ENCODE measurements around the gene ATMIN. TPM values are rescaled to one million over a fixed set of nuclear protein-coding genes. Genes with fewer than 3 reads are reported as not detected.

Gene ATMIN
- total and polyA plus RNA-seq, 2 donors (not counting 1 experiment from before 2014, with no cell fraction given): 43.8 to 52.8 TPM

DNA sequence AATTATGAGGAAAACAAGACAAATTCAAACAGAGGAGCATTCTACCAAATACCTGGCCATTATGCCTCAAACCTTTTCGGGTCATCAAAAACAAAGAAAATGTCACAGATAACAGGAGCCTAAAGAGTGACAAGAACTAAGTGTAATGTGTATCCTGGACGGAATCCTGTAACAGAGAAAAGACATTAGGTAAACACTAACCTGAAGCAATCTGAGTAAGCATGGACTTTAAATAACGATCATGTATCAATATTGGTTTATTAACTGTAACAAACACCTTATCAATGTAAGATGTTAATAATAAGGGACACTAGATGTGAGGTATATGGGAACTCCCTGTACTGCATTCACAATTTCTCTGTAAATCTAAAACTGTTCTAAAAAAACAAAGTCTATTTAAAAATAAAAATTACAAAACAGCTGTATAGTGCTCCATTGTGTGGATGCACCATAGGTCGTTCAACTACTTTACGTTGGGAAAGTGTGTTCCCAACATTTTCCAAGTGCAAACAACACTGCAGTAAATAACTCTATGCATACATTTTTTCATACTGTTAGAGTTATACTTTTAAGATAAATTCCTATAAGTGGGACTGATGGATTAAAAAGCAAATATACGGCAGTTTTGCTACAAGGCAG is 43.7 kb upstream of the ATMIN start:
- H3K4me3 ChIP-seq (replicated peaks in 1 of 4; ENCODE audit: control extremely low read depth in 1 of 4, insufficient read depth in 1 of 4, low read depth in 3 of 4, low read length in 4 of 4): no peak overlapping the region
- H3K27me3 ChIP-seq (ENCODE audit: control insufficient read depth, insufficient read depth, low read length): no peaks in the 10 kb centered on the region
- H3K4me2 ChIP-seq (ENCODE audit: extremely low read depth, insufficient read depth, low read length): no peak overlapping the region
- H3K79me2 ChIP-seq (ENCODE audit: control insufficient read depth, insufficient read depth, low read length): peaks cover 56% of the 10 kb centered on the region
- no peak for DNase-seq (ENCODE audit: low read depth in 2 of 2)
- TF ChIP-seq EZH2 (IDR thresholded peaks at IDR 0.05; ENCODE audit: low read length, missing control alignments): no peak
- TF ChIP-seq, protein P1, sequence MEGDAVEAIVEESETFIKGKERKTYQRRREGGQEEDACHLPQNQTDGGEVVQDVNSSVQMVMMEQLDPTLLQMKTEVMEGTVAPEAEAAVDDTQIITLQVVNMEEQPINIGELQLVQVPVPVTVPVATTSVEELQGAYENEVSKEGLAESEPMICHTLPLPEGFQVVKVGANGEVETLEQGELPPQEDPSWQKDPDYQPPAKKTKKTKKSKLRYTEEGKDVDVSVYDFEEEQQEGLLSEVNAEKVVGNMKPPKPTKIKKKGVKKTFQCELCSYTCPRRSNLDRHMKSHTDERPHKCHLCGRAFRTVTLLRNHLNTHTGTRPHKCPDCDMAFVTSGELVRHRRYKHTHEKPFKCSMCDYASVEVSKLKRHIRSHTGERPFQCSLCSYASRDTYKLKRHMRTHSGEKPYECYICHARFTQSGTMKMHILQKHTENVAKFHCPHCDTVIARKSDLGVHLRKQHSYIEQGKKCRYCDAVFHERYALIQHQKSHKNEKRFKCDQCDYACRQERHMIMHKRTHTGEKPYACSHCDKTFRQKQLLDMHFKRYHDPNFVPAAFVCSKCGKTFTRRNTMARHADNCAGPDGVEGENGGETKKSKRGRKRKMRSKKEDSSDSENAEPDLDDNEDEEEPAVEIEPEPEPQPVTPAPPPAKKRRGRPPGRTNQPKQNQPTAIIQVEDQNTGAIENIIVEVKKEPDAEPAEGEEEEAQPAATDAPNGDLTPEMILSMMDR (conservative IDR thresholded peaks at IDR 0.05 in 1 of 2, IDR thresholded peaks at IDR 0.05 in 1 of 2; ENCODE audit: low read depth in 1 of 2, low read length in 2 of 2): no peak
- H3K4me1 ChIP-seq (ENCODE audit: control insufficient read depth, extremely low read depth, insufficient read depth, low read length): peaks cover 10% of the 10 kb centered on the region
- no peaks in the 10 kb centered on the region for H4K20me1 ChIP-seq (ENCODE audit: control insufficient read depth, extremely low read depth, insufficient read depth, low read length)
- no peaks in the 10 kb centered on the region for H3K9me3 ChIP-seq (ENCODE audit: control insufficient read depth, insufficient read depth, low read depth, low read length)
- H3K27ac ChIP-seq (ENCODE audit: insufficient read depth, low read length): no peak overlapping the region
- no peak overlapping the region for H2AFZ ChIP-seq (ENCODE audit: low read length)
- H3K36me3 ChIP-seq (ENCODE audit: control insufficient read depth, insufficient read depth, low read length): peaks cover 1% of the 10 kb centered on the region
- H3K9ac ChIP-seq (ENCODE audit: insufficient read depth, low read length): no peak overlapping the region

- DNase-seq (ENCODE audit: low read depth in 2 of 2): no peak
- H3K27me3 ChIP-seq (ENCODE audit: control insufficient read depth, insufficient read depth, low read length): no peaks in the 10 kb centered on the region
- no peak for TF ChIP-seq EZH2 (IDR thresholded peaks at IDR 0.05; ENCODE audit: low read length, missing control alignments)
- TF ChIP-seq, protein P1 (conservative IDR thresholded peaks at IDR 0.05 in 1 of 2, IDR thresholded peaks at IDR 0.05 in 1 of 2; ENCODE audit: low read depth in 1 of 2, low read length in 2 of 2): no peak
- H3K4me1 ChIP-seq (ENCODE audit: control insufficient read depth, extremely low read depth, insufficient read depth, low read length): peaks cover 10% of the 10 kb centered on the region
- H3K79me2 ChIP-seq (ENCODE audit: control insufficient read depth, insufficient read depth, low read length): peaks cover 63% of the 10 kb centered on the region
- H2AFZ ChIP-seq (ENCODE audit: low read length): no peak overlapping the region
- H3K27ac ChIP-seq (ENCODE audit: insufficient read depth, low read length): peak overlapping the region; percentile 62
- peaks cover 1% of the 10 kb centered on the region for H3K36me3 ChIP-seq (ENCODE audit: control insufficient read depth, insufficient read depth, low read length)
- H4K20me1 ChIP-seq (ENCODE audit: control insufficient read depth, extremely low read depth, insufficient read depth, low read length): no peaks in the 10 kb centered on the region
- peak overlapping the region; percentile 54 for H3K4me2 ChIP-seq (ENCODE audit: extremely low read depth, insufficient read depth, low read length)
- peak overlapping the region in 2 of 4 experiments; percentile 11 to 49 for H3K4me3 ChIP-seq (replicated peaks in 1 of 4; ENCODE audit: control extremely low read depth in 1 of 4, insufficient read depth in 1 of 4, low read depth in 3 of 4, low read length in 4 of 4)
- H3K9me3 ChIP-seq (ENCODE audit: control insufficient read depth, insufficient read depth, low read depth, low read length): no peaks in the 10 kb centered on the region
- no peak overlapping the region for H3K9ac ChIP-seq (ENCODE audit: insufficient read depth, low read length)
Measured at GRCh38 chr16:80992676-80993293, 42.9 kb upstream of the ATMIN start.

GRCh38 chr16:80993307-80993706 is 42.3 kb upstream of the ATMIN start:
- TF ChIP-seq, protein P1 (conservative IDR thresholded peaks at IDR 0.05 in 1 of 2, IDR thresholded peaks at IDR 0.05 in 1 of 2; ENCODE audit: low read depth in 1 of 2, low read length in 2 of 2): no peak
- no peak for TF ChIP-seq EZH2 (IDR thresholded peaks at IDR 0.05; ENCODE audit: low read length, missing control alignments)
- H3K9ac ChIP-seq (ENCODE audit: insufficient read depth, low read length): no peak overlapping the region
- peak overlapping the region in 3 of 4 experiments; percentile 11 to 49 (median 15) for H3K4me3 ChIP-seq (replicated peaks in 1 of 4; ENCODE audit: control extremely low read depth in 1 of 4, insufficient read depth in 1 of 4, low read depth in 3 of 4, low read length in 4 of 4)
- peak overlapping the region; percentile 54 for H3K4me2 ChIP-seq (ENCODE audit: extremely low read depth, insufficient read depth, low read length)
- peaks cover 1% of the 10 kb centered on the region for H3K36me3 ChIP-seq (ENCODE audit: control insufficient read depth, insufficient read depth, low read length)
- H3K27me3 ChIP-seq (ENCODE audit: control insufficient read depth, insufficient read depth, low read length): no peaks in the 10 kb centered on the region
- H3K4me1 ChIP-seq (ENCODE audit: control insufficient read depth, extremely low read depth, insufficient read depth, low read length): peaks cover 10% of the 10 kb centered on the region
- peak overlapping the region; percentile 62 for H3K27ac ChIP-seq (ENCODE audit: insufficient read depth, low read length)
- H3K79me2 ChIP-seq (ENCODE audit: control insufficient read depth, insufficient read depth, low read length): peaks cover 68% of the 10 kb centered on the region
- H4K20me1 ChIP-seq (ENCODE audit: control insufficient read depth, extremely low read depth, insufficient read depth, low read length): no peaks in the 10 kb centered on the region
- no peaks in the 10 kb centered on the region for H3K9me3 ChIP-seq (ENCODE audit: control insufficient read depth, insufficient read depth, low read depth, low read length)
- DNase-seq (ENCODE audit: low read depth in 2 of 2): peak; percentile 81 to 98
- no peak overlapping the region for H2AFZ ChIP-seq (ENCODE audit: low read length)
